ENCODE data around the gene CYBC1.

CYBC1 gene

GRCh38 chr17:82443465-82444283 lies 6.9 kb downstream of the CYBC1 start:
- no peaks in the 10 kb centered on the region for H3K9me3 ChIP-seq
- H3K27me3 ChIP-seq = no peaks in the 10 kb centered on the region
- peak overlapping the region; percentile 74 for H3K9ac ChIP-seq
- H3K4me2 ChIP-seq = peak overlapping the region; percentile 98
- H4K20me1 ChIP-seq = peaks cover 60% of the 10 kb centered on the region
- peaks cover 97% of the 10 kb centered on the region for H3K4me1 ChIP-seq
- H3K36me3 ChIP-seq = peaks cover 64% of the 10 kb centered on the region
- peak overlapping the region; percentile 86 for H3K27ac ChIP-seq
- H3K4me3 ChIP-seq = peak overlapping the region; percentile 60; the same call in 1 of the 2 replicates
- no peak for TF ChIP-seq Cebpa-rat (IDR thresholded peaks at IDR 0.05)

GRCh38 chr17:82442643-82443464 lies 7.7 kb downstream of the CYBC1 start:
- Histone ChIP-seq H3K36me3 (peaks cover 71% of the 10 kb centered on the region), H4K20me1 (peaks cover 60% of the 10 kb centered on the region), H3K4me3 (peak overlapping the region; percentile 36), H3K27me3 (no peaks in the 10 kb centered on the region), H3K4me2 (peak overlapping the region; percentile 98), H3K27ac (peak overlapping the region; percentile 49), H3K9ac (peak overlapping the region; percentile 15), H3K4me1 (peaks cover 100% of the 10 kb centered on the region), H3K9me3 (no peaks in the 10 kb centered on the region)
- no peak for TF ChIP-seq Cebpa-rat (IDR thresholded peaks at IDR 0.05)

DNA sequence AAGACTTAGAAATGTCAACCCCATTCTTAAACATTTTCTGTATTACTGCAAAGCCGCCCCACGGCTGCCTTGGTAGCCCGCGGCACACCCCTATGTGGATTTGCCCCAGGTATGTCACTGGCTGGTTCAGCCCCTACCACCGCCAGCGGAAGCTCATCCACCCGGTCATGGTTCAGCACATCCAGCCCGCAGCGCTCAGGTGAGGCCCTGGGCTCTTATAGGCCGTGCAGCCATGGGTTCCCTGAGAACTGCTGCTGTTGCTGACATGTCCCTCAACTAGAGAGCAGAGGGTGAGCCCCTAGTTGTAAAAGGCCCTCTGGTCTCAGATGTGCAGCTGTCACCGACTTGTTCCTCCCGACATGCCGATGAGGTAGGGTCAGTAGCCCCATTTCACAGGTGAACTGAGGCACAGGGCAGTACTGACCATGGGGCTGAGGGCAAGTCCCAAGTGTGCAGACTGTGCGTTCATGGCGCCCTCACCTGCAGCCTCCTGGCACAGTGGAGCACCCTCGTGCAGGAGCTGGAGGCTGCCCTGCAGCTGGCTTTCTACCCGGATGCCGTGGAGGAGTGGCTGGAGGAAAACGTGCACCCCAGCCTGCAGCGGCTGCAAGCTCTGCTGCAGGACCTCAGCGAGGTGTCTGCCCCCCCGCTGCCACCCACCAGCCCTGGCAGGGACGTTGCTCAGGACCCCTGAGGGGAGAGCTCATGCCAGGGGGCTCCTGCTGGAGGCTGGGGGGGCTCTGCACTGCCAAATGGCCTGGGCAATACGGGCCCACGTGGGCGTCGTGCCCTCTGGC lies 8.7 kb downstream of the CYBC1 start:
- H3K36me3 ChIP-seq = peaks cover 81% of the 10 kb centered on the region
- peak overlapping the region; percentile 49 for H3K27ac ChIP-seq
- peaks cover 60% of the 10 kb centered on the region for H4K20me1 ChIP-seq
- H3K9ac ChIP-seq = peak overlapping the region; percentile 15
- peak overlapping the region; percentile 36; the same call in 1 of the 2 replicates for H3K4me3 ChIP-seq
- peak overlapping the region; percentile 98 for H3K4me2 ChIP-seq
- H3K9me3 ChIP-seq = no peaks in the 10 kb centered on the region
- TF ChIP-seq Cebpa-rat (IDR thresholded peaks at IDR 0.05) = no peak
- H3K27me3 ChIP-seq = no peaks in the 10 kb centered on the region
- peaks cover 97% of the 10 kb centered on the region for H3K4me1 ChIP-seq

DNA sequence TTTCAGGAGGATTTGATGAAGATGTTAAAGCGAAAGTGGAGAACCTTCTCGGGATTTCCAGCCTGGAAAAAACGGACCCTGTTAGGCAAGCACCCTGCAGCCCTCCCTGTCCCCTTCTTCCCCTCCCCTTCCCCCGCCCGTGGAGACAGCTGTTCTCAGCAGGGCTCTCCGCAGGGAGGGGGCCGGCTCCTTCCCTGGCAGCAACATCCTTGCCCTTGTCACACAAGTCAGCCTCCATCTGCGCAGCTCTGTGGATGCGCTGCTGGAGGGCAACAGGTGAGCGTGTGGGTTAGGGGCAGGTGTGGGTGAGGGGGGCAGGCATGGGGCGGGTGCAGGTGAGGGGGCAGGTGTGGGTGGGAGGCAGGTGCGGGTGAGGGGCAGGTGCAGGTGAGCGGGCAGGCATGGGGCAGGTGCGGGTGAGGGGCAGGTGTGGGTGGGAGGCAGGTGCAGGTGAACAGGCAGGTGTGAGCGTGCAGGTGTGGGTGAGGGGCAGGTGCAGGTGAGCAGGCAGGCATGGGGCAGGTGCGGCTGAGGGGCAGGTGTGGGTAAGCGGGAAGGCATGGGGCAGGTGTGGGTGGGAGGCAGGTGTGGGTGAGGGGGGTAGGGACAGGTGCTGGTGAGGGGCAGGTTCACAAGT lies 9.4 kb downstream of the CYBC1 start:
- Histone ChIP-seq H3K4me3 (no peak overlapping the region), H3K9ac (0 out of 2 replicates have a peak overlapping the region, but pooled peaks have one; percentile 38), H3K27ac (peak overlapping the region; percentile 57), H3K36me3 (peaks cover 81% of the 10 kb centered on the region), H3K4me1 (peaks cover 97% of the 10 kb centered on the region), H4K20me1 (peaks cover 60% of the 10 kb centered on the region), H3K27me3 (no peaks in the 10 kb centered on the region), H3K4me2 (peak overlapping the region; percentile 98), H3K9me3 (no peaks in the 10 kb centered on the region)
- no peak for TF ChIP-seq Cebpa-rat (IDR thresholded peaks at IDR 0.05)

- no peak for TF ChIP-seq Cebpa-rat (IDR thresholded peaks at IDR 0.05)
- 0 out of 2 replicates have a peak overlapping the region, but pooled peaks have one; percentile 38 for H3K9ac ChIP-seq
- peaks cover 97% of the 10 kb centered on the region for H3K4me1 ChIP-seq
- H3K27me3 ChIP-seq = no peaks in the 10 kb centered on the region
- H3K36me3 ChIP-seq = peaks cover 81% of the 10 kb centered on the region
- peaks cover 59% of the 10 kb centered on the region for H4K20me1 ChIP-seq
- peak overlapping the region; percentile 57 for H3K27ac ChIP-seq
- H3K4me2 ChIP-seq = peak overlapping the region; percentile 98
- no peak overlapping the region for H3K4me3 ChIP-seq
- H3K9me3 ChIP-seq = no peaks in the 10 kb centered on the region
Observed at GRCh38 chr17:82440469-82440981, 10.0 kb downstream of the CYBC1 start.

GRCh38 chr17:82439829-82440365 lies 10.7 kb downstream of the CYBC1 start:
- H3K4me3 ChIP-seq = no peak overlapping the region

GRCh38 chr17:82439194-82439828 lies 11.2 kb downstream of the CYBC1 start:
- H3K4me3 ChIP-seq = no peak overlapping the region
- no peaks in the 10 kb centered on the region for H3K9me3 ChIP-seq
- H3K36me3 ChIP-seq = peaks cover 79% of the 10 kb centered on the region
- H4K20me1 ChIP-seq = peaks cover 48% of the 10 kb centered on the region
- TF ChIP-seq Cebpa-rat (IDR thresholded peaks at IDR 0.05) = no peak
- H3K27me3 ChIP-seq = no peaks in the 10 kb centered on the region
- H3K4me1 ChIP-seq = peaks cover 97% of the 10 kb centered on the region
- peak overlapping the region; percentile 98 for H3K4me2 ChIP-seq
- H3K27ac ChIP-seq = peak overlapping the region; percentile 57
- no peak overlapping the region for H3K9ac ChIP-seq

More at GRCh38 chr17:82439829-82440365, 10.7 kb downstream of the CYBC1 start:
- TF ChIP-seq Cebpa-rat (IDR thresholded peaks at IDR 0.05) = no peak
- no peaks in the 10 kb centered on the region for H3K9me3 ChIP-seq
- H4K20me1 ChIP-seq = peaks cover 53% of the 10 kb centered on the region
- peak overlapping the region; percentile 98 for H3K4me2 ChIP-seq
- H3K9ac ChIP-seq = no peak overlapping the region
- peaks cover 81% of the 10 kb centered on the region for H3K36me3 ChIP-seq
- peak overlapping the region; percentile 57; the same call in 1 of the 2 replicates for H3K27ac ChIP-seq
- no peaks in the 10 kb centered on the region for H3K27me3 ChIP-seq
- peaks cover 97% of the 10 kb centered on the region for H3K4me1 ChIP-seq

Data from BLaER1 (cell line).